Stomach (tissue), 9 donors: ENCODE measurements around the gene CHRNG. TPM values are rescaled to one million over a fixed set of nuclear protein-coding genes. Genes with fewer than 3 reads are reported as not detected.

Experiments
- DNase-seq, 2 donors: peaks; one replicate each; pipeline versions ENCODE4 v3.0.0 to v3.0.0-alpha.2; 2013 to 2019
- H3K27ac ChIP-seq, 5 donors: fragments of 200-600 bp in 4 of 5; sonication (generic) in 4 of 5; one replicate each; pipeline ENCODE4 v1.5.1; 2013 to 2019; ENCODE audit warnings: mild to moderate bottlenecking in 1 of 5, moderate library complexity in 1 of 5
- H3K27me3 ChIP-seq, 3 donors: fragments of 200-600 bp; sonication (generic); one replicate each; pipeline ENCODE4 v1.5.1; 2017 to 2019; ENCODE audit warnings: mixed run types in 1 of 3
- H3K36me3 ChIP-seq, 4 donors: fragments of 200-600 bp; sonication (generic); 1 replicate in 3 of 4; 2 replicates in 1 of 4; pipeline ENCODE4 v1.5.1; 2016 to 2019
- H3K4me1 ChIP-seq, 4 donors: fragments of 200-600 bp; sonication (generic); one replicate each; pipeline ENCODE4 v1.5.1; 2016 to 2019
- H3K4me3 ChIP-seq, 4 donors: fragments of 200-600 bp; sonication (generic) in 3 of 4; one replicate each; pipeline ENCODE4 v1.5.1; 2016 to 2019; ENCODE audit warnings: mild to moderate bottlenecking in 1 of 4
- H3K9me3 ChIP-seq, 4 donors: fragments of 200-600 bp; sonication (generic); one replicate each; pipeline ENCODE4 v1.5.1; 2016 to 2019
- CTCF ChIP-seq, 7 experiments: fragments of 450-650 bp in 4 of 7; fragments of 200-600 bp in 3 of 7; sonication (generic) in 3 of 7; IDR thresholded peaks; one replicate each; pipeline ENCODE4 v1.5.1; 2016 to 2019; ENCODE audit warnings: antibody characterized with exemption in 7 of 7, control low read depth in 2 of 7, mild to moderate bottlenecking in 1 of 7
- EP300 ChIP-seq: sonication (generic); formaldehyde crosslinking; IDR thresholded peaks from one replicate; pipeline ENCODE4 v1.6.1; 2017; ENCODE audit warnings: antibody characterized with exemption
- POLR2A ChIP-seq, 4 donors: fragments of 450-650 bp; IDR thresholded peaks; one replicate each; pipeline ENCODE4 v1.6.1; 2016; ENCODE audit warnings: antibody characterized with exemption in 4 of 4, control low read depth in 2 of 4, mild to moderate bottlenecking in 1 of 4, moderate library complexity in 1 of 4
- POLR2AphosphoS5 ChIP-seq, 3 donors: sonication (generic); formaldehyde crosslinking; IDR thresholded peaks; one replicate each; pipeline ENCODE4 v1.6.1; 2016; ENCODE audit warnings: antibody characterized with exemption in 3 of 3
- WGBS, 5 donors: extraction: QIAGEN DNeasy Blood & Tissue Kit in 3 of 5; methylation state at CpG; one replicate each; pipeline versions ENCODE4 v1.1.5 to v1.1.7; 2013 to 2018; 5-methylcytosine and 5-hydroxymethylcytosine counted together
- intact Hi-C: fragments of 100-400 bp; cut with DNase I; formaldehyde crosslinking; loops from one replicate; pipeline ENCODE4 v1.15.1; 2023; ENCODE audit warnings: low total_unique reads
- polyA plus RNA-seq, 3 donors: library from polyadenylated mRNA; stranded (reverse); fragments of 200-250 nt; gene quantifications; one replicate each; pipeline ENCODE4 v1.2.3, GENCODE V29; 2013
- total RNA-seq, 5 donors: library from RNA; depleted of rRNA; stranded (reverse); fragments of >200 nt; gene quantifications; one replicate each; pipeline versions ENCODE4 v1.1.0 to v1.2.3, GENCODE V29; 2014 to 2016
- donor health status: healthy with polysubstance abuse.
- donor health status: Bipolar disorder and iron deficiency.
- donor health status: healthy.

The CHRNG gene
- total and polyA plus RNA-seq, 8 donors: not detected

DNA sequence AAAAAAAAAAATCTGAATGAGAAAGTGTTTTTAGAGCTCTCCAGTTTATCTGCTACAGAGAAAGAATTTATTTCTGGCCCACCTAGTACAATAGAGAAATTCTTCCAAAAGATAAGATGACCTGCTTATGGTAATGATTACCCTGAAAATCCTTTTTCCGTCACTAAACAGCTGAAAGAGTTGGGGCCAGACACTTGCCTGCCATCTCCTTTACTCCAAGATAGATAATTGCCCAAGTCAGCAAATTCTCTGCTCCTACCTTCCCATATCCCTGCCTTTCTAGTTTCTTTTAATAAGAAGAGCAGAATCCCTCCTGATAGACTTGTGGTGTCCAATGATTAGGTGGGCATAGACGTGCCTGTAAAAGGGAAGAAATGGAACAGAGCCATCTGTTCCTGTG is 39.1 kb downstream of the CHRNG start:
- Histone ChIP-seq H3K4me3 (no peak overlapping the region), H3K4me1 (peaks cover 10 to 27% (median 17%) of the 10 kb centered on the region in 4 donors), H3K36me3 (peaks cover 12 to 83% (median 73%) of the 10 kb centered on the region in 4 donors), H3K27ac (no peak overlapping the region), H3K27me3 (no peaks in the 10 kb centered on the region), H3K9me3 (no peaks in the 10 kb centered on the region)
- 67 to 87% (median 76%) methylated on average over 2 of the region's 2 CpGs for WGBS, 5 donors
- TF ChIP-seq POLR2AphosphoS5 (IDR thresholded peaks at IDR 0.05): no peak
- no peak for TF ChIP-seq CTCF (IDR thresholded peaks at IDR 0.05)
- TF ChIP-seq POLR2A (IDR thresholded peaks at IDR 0.05): no peak
- no peak for TF ChIP-seq EP300
- intact Hi-C loops: no loop called here
- DNase-seq: no peak

GRCh38 chr2:232580648-232580981 is 41.1 kb downstream of the CHRNG start:
- Histone ChIP-seq H3K9me3 (peaks cover 0 to 6% (median 0%) of the 10 kb centered on the region in 4 donors), H3K36me3 (peaks cover 4 to 71% (median 63%) of the 10 kb centered on the region in 4 donors), H3K4me1 (peaks cover 10 to 27% (median 15%) of the 10 kb centered on the region in 4 donors), H3K27me3 (no peaks in the 10 kb centered on the region), H3K27ac (peak overlapping the region; percentile 16 to 87 (median 65)), H3K4me3 (peak overlapping the region in 1 of 4 donors; percentile 1)
- intact Hi-C loops: no loop called here
- 30 to 70% (median 55%) methylated on average over 6 of the region's 6 CpGs for WGBS, 5 donors
- DNase-seq: no peak
- TF ChIP-seq EP300 (no peak), POLR2A (IDR thresholded peaks at IDR 0.05) (no peak), POLR2AphosphoS5 (IDR thresholded peaks at IDR 0.05) (no peak), CTCF (IDR thresholded peaks at IDR 0.05) (no peak)

- Histone ChIP-seq H3K27ac (peak overlapping the region in 3 of 5 donors; percentile 19 to 87 (median 37)), H3K36me3 (peaks cover 4 to 62% (median 55%) of the 10 kb centered on the region in 4 donors), H3K4me1 (peaks cover 10 to 27% (median 15%) of the 10 kb centered on the region in 4 donors), H3K4me3 (no peak overlapping the region), H3K27me3 (no peaks in the 10 kb centered on the region), H3K9me3 (peaks cover 0 to 6% (median 0%) of the 10 kb centered on the region in 4 donors)
- no peak for DNase-seq
- TF ChIP-seq EP300 (no peak), POLR2AphosphoS5 (IDR thresholded peaks at IDR 0.05) (no peak), CTCF (IDR thresholded peaks at IDR 0.05) (no peak), POLR2A (IDR thresholded peaks at IDR 0.05) (no peak)
- intact Hi-C loops: no loop called here
These were observed 42.2 kb downstream of the CHRNG start for GRCh38 chr2:232581725-232582124.

DNA sequence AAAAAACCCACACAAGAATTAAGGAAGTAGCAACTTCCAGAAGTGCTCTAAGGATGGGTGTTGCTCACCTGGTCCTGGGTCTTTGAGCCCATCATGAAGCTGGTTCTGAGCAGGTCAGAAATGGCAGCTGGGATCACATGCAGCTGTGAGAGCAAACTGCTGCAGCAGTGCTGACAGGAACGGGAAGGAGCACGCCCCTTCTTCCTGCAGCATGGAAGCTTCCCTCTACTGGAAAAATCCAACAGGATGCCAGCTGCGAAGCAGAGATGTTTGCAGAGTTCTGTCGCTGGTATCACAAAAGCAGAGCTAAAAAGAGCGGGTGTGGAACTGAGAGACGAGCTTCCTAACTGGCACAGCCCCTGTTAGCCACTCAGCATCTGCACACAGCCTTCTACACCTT is 44.7 kb downstream of the CHRNG start:
- H3K4me3 ChIP-seq: no peak overlapping the region
- peaks cover 0 to 49% (median 44%) of the 10 kb centered on the region in 4 donors for H3K36me3 ChIP-seq
- WGBS, 5 donors: 80 to 92% (median 83%) methylated on average over 6 of the region's 6 CpGs
- H3K9me3 ChIP-seq: peaks cover 0 to 6% (median 0%) of the 10 kb centered on the region in 4 donors
- intact Hi-C loops: no loop called here
- no peak overlapping the region for H3K27ac ChIP-seq
- peaks cover 19 to 43% (median 27%) of the 10 kb centered on the region in 4 donors for H3K4me1 ChIP-seq
- H3K27me3 ChIP-seq: no peaks in the 10 kb centered on the region
- no peak for TF ChIP-seq POLR2AphosphoS5 (IDR thresholded peaks at IDR 0.05)
- no peak for TF ChIP-seq POLR2A (IDR thresholded peaks at IDR 0.05)
- no peak for TF ChIP-seq EP300
- TF ChIP-seq CTCF (IDR thresholded peaks at IDR 0.05): no peak
- no peak for DNase-seq
